Measurements from ENCODE around the gene PWWP2A.

Gene PWWP2A

GRCh38 chr5:160092960-160093707 is 26.1 kb downstream of the PWWP2A start:
- TF ChIP-seq, protein P1, sequence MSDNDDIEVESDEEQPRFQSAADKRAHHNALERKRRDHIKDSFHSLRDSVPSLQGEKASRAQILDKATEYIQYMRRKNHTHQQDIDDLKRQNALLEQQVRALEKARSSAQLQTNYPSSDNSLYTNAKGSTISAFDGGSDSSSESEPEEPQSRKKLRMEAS (IDR thresholded peaks at IDR 0.05) = no peak
- no peak for TF ChIP-seq EP300 (IDR thresholded peaks at IDR 0.05; ENCODE audit: borderline replicate concordance)
- TF ChIP-seq, protein P2, sequence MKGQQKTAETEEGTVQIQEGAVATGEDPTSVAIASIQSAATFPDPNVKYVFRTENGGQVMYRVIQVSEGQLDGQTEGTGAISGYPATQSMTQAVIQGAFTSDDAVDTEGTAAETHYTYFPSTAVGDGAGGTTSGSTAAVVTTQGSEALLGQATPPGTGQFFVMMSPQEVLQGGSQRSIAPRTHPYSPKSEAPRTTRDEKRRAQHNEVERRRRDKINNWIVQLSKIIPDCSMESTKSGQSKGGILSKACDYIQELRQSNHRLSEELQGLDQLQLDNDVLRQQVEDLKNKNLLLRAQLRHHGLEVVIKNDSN (IDR thresholded peaks at IDR 0.05) = no peak
- TF ChIP-seq, protein P3, sequence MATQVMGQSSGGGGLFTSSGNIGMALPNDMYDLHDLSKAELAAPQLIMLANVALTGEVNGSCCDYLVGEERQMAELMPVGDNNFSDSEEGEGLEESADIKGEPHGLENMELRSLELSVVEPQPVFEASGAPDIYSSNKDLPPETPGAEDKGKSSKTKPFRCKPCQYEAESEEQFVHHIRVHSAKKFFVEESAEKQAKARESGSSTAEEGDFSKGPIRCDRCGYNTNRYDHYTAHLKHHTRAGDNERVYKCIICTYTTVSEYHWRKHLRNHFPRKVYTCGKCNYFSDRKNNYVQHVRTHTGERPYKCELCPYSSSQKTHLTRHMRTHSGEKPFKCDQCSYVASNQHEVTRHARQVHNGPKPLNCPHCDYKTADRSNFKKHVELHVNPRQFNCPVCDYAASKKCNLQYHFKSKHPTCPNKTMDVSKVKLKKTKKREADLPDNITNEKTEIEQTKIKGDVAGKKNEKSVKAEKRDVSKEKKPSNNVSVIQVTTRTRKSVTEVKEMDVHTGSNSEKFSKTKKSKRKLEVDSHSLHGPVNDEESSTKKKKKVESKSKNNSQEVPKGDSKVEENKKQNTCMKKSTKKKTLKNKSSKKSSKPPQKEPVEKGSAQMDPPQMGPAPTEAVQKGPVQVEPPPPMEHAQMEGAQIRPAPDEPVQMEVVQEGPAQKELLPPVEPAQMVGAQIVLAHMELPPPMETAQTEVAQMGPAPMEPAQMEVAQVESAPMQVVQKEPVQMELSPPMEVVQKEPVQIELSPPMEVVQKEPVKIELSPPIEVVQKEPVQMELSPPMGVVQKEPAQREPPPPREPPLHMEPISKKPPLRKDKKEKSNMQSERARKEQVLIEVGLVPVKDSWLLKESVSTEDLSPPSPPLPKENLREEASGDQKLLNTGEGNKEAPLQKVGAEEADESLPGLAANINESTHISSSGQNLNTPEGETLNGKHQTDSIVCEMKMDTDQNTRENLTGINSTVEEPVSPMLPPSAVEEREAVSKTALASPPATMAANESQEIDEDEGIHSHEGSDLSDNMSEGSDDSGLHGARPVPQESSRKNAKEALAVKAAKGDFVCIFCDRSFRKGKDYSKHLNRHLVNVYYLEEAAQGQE (IDR thresholded peaks at IDR 0.05; ENCODE audit: low read depth) = no peak
- no peak for TF ChIP-seq EGR1 (IDR thresholded peaks at IDR 0.05)
- TF ChIP-seq NFIC (IDR thresholded peaks at IDR 0.05) = no peak
- no peak for TF ChIP-seq CEBPB (IDR thresholded peaks at IDR 0.05)
- no peak for TF ChIP-seq CREB1 (IDR thresholded peaks at IDR 0.05; ENCODE audit: low read depth)
- TF ChIP-seq FOXM1 (IDR thresholded peaks at IDR 0.05; ENCODE audit: borderline replicate concordance, low read depth) = no peak

DNA sequence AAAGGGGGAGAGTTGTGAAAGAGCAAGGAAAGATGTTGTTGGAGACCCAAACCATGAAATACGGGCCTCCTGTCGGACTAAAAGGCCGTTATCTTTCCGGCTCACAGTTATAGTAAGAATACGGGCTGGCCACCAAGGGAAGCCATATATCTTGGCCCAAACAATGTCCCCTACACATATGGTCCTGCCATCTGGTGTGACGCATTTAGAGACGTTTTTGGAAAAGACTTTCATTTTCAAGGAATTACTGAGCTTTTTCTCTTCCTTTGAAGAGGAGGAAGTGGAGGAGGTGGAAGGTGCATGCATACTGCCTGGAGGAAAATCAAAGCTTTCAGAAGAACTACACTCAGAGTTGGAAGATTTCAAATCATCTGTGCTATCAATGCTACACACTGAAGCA is 26.7 kb downstream of the PWWP2A start:
- no peak for TF ChIP-seq EP300 (IDR thresholded peaks at IDR 0.05; ENCODE audit: borderline replicate concordance)
- TF ChIP-seq NFIC (IDR thresholded peaks at IDR 0.05) = no peak
- no peak for TF ChIP-seq TAF1 (IDR thresholded peaks at IDR 0.05; ENCODE audit: low read depth)
- no peak for TF ChIP-seq YY1 (IDR thresholded peaks at IDR 0.05; ENCODE audit: low read depth)
- TF ChIP-seq ZBTB7A (IDR thresholded peaks at IDR 0.05; ENCODE audit: low read depth) = no peak
- TF ChIP-seq, protein P1 (IDR thresholded peaks at IDR 0.05) = no peak
- no peak for TF ChIP-seq RAD21 (IDR thresholded peaks at IDR 0.05; ENCODE audit: low read depth)
- no peak for TF ChIP-seq TEAD4 (IDR thresholded peaks at IDR 0.05)
- TF ChIP-seq, protein P2 (IDR thresholded peaks at IDR 0.05) = no peak
- no peak for TF ChIP-seq FOXM1 (IDR thresholded peaks at IDR 0.05; ENCODE audit: borderline replicate concordance, low read depth)
- no peak for TF ChIP-seq CREB1 (IDR thresholded peaks at IDR 0.05; ENCODE audit: low read depth)
- no peak for TF ChIP-seq TCF12 (IDR thresholded peaks at IDR 0.05; ENCODE audit: low read depth)
- TF ChIP-seq CEBPB (IDR thresholded peaks at IDR 0.05) = no peak
- TF ChIP-seq, protein P3 (IDR thresholded peaks at IDR 0.05; ENCODE audit: low read depth) = no peak

DNA sequence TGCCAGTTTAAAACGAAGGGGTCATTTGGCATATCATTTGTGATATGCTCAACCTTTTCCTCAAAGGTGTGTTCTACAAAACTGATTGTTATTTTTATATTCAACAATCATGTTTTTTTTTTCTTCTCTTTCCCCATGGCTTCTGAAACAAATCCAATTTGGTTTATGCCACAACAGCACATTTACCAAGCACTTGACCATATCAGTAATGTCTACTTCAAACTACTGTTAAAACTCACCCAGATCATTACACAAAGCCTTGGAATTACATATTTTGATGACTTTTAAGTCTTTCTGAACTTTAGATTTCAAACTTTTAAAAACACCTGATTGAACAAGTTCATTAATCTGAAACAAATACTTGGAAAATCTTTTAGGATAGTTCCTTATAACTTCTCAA is 29.2 kb downstream of the PWWP2A start:
- TF ChIP-seq ZBTB7A (IDR thresholded peaks at IDR 0.05; ENCODE audit: low read depth) = no peak
- no peak for TF ChIP-seq NFIC (IDR thresholded peaks at IDR 0.05)
- TF ChIP-seq, protein P1 (IDR thresholded peaks at IDR 0.05) = no peak
- no peak for TF ChIP-seq FOXM1 (IDR thresholded peaks at IDR 0.05; ENCODE audit: borderline replicate concordance, low read depth)
- TF ChIP-seq TEAD4 (IDR thresholded peaks at IDR 0.05) = no peak
- no peak for TF ChIP-seq YY1 (IDR thresholded peaks at IDR 0.05; ENCODE audit: low read depth)
- no peak for TF ChIP-seq RAD21 (IDR thresholded peaks at IDR 0.05; ENCODE audit: low read depth)
- no peak for TF ChIP-seq EP300 (IDR thresholded peaks at IDR 0.05; ENCODE audit: borderline replicate concordance)
- TF ChIP-seq TAF1 (IDR thresholded peaks at IDR 0.05; ENCODE audit: low read depth) = no peak
- no peak for TF ChIP-seq CREB1 (IDR thresholded peaks at IDR 0.05; ENCODE audit: low read depth)
- TF ChIP-seq, protein P3 (IDR thresholded peaks at IDR 0.05; ENCODE audit: low read depth) = no peak
- TF ChIP-seq, protein P2 (IDR thresholded peaks at IDR 0.05) = no peak
- no peak for TF ChIP-seq TCF12 (IDR thresholded peaks at IDR 0.05; ENCODE audit: low read depth)
- TF ChIP-seq EGR1 (IDR thresholded peaks at IDR 0.05) = no peak
- TF ChIP-seq CEBPB (IDR thresholded peaks at IDR 0.05) = no peak

Data from Ishikawa (cell line).